HCT116 (cell line): ENCODE results near the gene NIT2. TPM values are rescaled to one million over a fixed set of nuclear protein-coding genes. Genes with fewer than 3 reads are reported as not detected.

ENCODE experiments used
- CBX3 ChIP-seq: IDR thresholded peaks from 2 replicates; pipeline ENCODE4 v1.6.1; 2012; ENCODE audit warnings: low read depth
- EGR1 ChIP-seq: IDR thresholded peaks from 2 replicates; pipeline ENCODE4 v1.6.1; 2012; ENCODE audit warnings: low read depth
- EZH2 ChIP-seq: fragments of 200-600 bp; sonication (generic); IDR thresholded peaks from 2 replicates; pipeline ENCODE4 v1.6.1; 2017; ENCODE audit warnings: antibody characterized with exemption, mixed run types
- FOSL1 ChIP-seq: IDR thresholded peaks from 2 replicates; pipeline ENCODE4 v1.6.1; 2012; ENCODE audit warnings: low read depth
- POLR2A ChIP-seq: IDR thresholded peaks from 2 replicates; pipeline ENCODE4 v1.7.0; 2011; ENCODE audit warnings: borderline replicate concordance; ENCODE audit not compliant: insufficient read depth, insufficient read length; ENCODE audit errors: extremely low read depth
- REST ChIP-seq: IDR thresholded peaks from 2 replicates; pipeline ENCODE4 v1.6.1; 2012; ENCODE audit warnings: low read depth
- SRF ChIP-seq: IDR thresholded peaks from 2 replicates; pipeline ENCODE4 v1.6.1; 2012; ENCODE audit warnings: low read depth
- ZFX ChIP-seq: fragments of 450-650 bp; IDR thresholded peaks from 2 replicates; pipeline ENCODE4 v1.6.1; 2017
- ZNF274 ChIP-seq: fragments of 200-500 bp; sonication (Bioruptor generic); IDR thresholded peaks from 2 replicates; pipeline ENCODE4 v1.6.1; 2014; ENCODE audit warnings: mild to moderate bottlenecking, low read depth, low read length, inconsistent platforms
- total RNA-seq: library from RNA; stranded (reverse); gene quantifications from one replicate; pipeline ENCODE4 v1.2.1, GENCODE V29; 2021; ENCODE audit not compliant: unreplicated experiment
- TF ChIP-seq, protein P1 (sequence below): IDR thresholded peaks from 2 replicates; pipeline ENCODE4 v1.6.1; 2011; ENCODE audit warnings: mild to moderate bottlenecking, low read length, moderate library complexity; ENCODE audit not compliant: insufficient replicate concordance; ENCODE audit errors: extremely low read depth

The NIT2 gene
- total RNA-seq, 1 experiment from 2014 or later: 44.7 TPM

DNA sequence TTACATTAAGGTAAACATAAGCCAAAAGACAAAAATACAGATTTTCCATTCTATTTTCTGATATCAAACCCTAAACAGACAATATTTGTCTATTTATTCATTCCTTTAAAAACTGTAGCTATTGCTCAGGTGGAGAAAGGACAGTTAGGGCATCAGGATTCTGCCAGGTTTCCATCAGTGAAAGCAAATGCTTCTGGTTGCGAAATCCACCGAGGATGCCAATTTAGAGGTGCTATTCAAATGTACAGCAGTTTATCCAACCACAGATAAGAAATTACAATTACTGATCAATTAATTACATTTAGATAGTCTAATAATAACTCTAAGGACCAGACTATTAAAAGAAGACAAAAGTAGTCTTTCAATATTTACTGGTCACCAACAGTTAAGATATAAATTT lies 62.4 kb downstream of the NIT2 start (continued):
- TF ChIP-seq REST: no peak
- TF ChIP-seq CBX3: no peak
- TF ChIP-seq EGR1: no peak
- TF ChIP-seq FOSL1: no peak
- no peak for TF ChIP-seq ZNF274
- TF ChIP-seq, protein P1, sequence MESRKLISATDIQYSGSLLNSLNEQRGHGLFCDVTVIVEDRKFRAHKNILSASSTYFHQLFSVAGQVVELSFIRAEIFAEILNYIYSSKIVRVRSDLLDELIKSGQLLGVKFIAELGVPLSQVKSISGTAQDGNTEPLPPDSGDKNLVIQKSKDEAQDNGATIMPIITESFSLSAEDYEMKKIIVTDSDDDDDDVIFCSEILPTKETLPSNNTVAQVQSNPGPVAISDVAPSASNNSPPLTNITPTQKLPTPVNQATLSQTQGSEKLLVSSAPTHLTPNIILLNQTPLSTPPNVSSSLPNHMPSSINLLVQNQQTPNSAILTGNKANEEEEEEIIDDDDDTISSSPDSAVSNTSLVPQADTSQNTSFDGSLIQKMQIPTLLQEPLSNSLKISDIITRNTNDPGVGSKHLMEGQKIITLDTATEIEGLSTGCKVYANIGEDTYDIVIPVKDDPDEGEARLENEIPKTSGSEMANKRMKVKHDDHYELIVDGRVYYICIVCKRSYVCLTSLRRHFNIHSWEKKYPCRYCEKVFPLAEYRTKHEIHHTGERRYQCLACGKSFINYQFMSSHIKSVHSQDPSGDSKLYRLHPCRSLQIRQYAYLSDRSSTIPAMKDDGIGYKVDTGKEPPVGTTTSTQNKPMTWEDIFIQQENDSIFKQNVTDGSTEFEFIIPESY: no peak
- no peak for TF ChIP-seq ZFX
- no peak for TF ChIP-seq EZH2
- no peak for TF ChIP-seq POLR2A
- TF ChIP-seq SRF: no peak
